Measurements from ENCODE around the gene HOXC10.
A peak's percentile ranks its signal among the peaks of the same experiment; 100 is the strongest.

HOXC10 gene

DNA sequence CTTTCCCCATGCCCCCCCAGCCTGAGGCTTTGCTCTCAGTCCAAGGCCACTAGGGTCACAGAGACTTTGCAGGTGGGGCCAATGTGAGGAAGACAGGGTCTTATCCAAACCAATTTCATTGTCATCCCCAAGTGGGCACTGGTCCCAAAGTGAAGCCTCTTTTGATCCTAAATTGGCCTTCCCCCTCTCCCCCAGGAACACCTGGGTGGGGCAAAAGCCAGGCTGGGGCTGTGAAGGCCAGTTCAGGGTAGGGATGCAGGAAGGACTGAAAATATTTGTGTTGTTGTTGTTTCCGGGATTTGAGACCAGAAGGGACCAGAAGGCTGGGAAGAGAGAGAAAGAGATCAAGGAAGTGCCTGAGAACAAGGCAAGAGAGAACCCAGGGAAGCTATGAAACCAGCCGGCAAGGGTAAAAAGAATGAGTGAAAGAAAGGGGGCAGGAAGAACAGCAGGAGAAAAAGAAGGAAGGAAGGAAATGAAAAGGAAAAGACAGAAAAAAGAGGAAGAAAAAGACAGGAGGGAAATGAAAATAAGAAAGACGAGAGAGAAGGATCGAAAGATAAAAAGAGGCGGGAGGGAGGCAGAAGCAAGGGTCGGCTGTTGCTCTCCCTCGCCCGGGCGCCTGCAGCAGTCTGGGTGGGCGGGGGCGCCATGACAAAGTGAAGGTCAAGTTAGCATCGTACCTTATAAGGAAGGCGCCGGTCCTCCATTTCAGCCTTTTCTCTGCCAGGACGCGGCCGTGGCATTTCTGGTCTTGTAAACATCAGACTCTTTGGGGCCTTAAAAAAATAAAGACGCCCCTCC is 19.5 kb upstream of the HOXC10 start:
- DNase-seq: no peak

DNA sequence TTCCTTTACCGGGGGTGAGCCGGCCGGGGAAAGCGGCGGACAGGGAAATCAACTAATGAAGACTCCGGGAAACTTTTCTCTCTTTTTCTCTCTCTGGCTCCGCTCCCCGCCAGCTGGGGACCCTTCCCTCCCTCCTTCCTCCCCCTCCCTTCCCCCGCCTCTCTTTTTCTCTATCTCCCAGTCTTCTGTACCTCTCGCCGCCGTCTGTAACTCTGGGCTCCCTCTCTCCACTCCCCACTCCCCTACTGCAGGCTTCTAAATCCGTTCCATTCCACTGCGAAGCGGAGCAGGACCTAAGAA is 18.9 kb upstream of the HOXC10 start:
- DNase-seq: no peak

DNA sequence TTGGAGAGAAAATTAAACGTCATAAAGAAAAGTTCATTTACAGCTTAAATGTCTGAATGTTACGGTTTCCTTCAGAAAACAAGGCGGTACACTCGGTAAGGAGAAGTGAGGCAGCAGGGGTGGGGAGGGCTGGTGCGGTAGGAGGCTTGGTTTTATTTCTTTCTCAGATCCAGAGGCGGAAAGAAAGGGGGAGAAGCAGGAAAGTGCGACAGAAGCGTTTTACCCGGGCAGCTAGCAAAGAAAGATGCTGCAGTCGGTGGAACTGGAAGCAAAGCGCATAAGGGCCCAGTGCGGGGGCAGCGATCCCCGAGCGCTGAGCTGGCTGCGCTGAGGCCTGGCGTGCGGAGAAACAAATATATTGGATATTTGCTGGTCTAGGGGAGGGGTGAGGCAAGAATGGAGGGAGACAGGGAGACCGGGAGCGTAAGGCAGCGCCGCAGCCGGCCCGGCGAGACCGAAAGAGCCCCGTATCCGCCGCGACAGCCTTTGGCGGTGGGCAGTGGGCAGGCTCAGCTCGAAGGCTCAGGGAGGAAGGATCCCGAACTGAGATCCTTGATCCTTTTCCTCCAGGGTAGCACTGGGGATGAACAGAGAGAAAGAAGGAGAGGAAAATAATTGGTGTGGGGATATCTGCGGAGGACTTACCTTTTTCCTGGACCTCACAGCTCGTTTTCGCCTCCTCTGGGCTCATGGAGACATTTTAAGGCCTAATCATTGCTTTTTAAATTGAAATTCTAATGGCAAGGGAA is 18.4 kb upstream of the HOXC10 start:
- DNase-seq: no peak

DNA sequence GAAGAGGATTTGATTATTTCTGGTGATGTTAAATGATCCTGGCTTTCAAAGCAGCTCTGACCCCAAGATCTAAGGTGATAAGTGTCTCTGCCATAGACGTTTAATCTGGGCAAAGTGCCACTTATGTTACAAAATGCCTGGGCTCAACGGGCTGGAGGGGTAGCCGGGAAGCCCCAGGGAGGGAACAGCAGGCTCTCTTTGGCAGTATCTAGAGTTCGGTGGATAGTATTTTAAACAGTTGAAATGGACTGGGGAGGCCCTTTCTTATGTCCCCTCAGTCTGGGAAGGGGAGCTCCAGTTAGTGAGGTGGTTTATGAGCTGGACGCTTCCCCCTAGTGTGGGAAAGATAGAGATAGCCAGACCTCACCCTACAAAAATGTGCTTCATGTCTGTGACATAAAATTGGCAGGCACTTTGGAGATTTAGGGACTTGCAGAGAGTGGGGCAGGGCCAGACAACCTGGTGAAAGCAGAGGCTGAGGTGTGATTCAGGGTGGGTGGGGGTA is 17.5 kb upstream of the HOXC10 start:
- no peak for DNase-seq

DNA sequence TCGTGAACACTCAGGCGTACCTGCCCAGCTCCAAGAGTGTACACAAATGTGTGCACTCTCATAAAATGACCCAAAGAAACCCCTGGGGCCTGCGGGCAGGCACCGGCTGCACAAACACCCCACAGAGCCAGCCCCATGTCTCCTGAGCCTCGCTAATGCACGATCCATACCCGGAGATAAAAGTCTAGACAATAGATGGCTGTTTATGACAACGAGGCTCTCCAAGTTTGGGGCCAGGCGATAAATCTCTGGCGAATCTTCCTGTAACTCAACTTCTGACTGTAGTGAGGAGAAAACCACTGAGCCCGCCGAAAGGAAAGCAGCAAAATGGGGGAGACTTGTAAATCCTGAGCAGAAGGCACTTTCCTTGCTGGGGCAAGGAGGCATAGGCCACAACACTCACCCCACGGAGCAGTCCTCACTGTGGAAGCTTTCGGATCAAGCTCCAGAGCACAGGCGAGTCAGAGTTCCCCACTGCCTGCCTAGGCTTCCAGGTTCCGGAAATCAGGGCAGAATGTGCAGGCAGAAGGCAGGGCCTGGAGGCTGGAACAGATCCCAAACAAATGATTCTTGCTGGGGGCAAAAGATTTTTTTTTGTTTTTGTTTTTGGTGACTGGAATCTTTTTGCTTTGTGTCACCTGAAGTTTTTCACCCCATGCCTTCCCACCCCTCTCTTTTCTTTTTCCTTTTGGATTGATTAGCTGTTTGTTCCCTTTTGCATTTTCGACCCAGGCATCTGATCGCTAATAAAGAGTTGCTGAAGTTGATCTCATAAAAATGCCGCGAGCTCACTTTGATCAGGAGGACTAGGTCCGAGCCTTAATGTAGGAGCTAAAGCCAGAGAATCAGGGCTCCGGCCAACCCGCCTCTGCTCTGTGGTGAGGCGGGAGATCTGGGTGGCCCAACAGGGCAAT is 16.5 kb upstream of the HOXC10 start:
- DNase-seq: no peak

DNA sequence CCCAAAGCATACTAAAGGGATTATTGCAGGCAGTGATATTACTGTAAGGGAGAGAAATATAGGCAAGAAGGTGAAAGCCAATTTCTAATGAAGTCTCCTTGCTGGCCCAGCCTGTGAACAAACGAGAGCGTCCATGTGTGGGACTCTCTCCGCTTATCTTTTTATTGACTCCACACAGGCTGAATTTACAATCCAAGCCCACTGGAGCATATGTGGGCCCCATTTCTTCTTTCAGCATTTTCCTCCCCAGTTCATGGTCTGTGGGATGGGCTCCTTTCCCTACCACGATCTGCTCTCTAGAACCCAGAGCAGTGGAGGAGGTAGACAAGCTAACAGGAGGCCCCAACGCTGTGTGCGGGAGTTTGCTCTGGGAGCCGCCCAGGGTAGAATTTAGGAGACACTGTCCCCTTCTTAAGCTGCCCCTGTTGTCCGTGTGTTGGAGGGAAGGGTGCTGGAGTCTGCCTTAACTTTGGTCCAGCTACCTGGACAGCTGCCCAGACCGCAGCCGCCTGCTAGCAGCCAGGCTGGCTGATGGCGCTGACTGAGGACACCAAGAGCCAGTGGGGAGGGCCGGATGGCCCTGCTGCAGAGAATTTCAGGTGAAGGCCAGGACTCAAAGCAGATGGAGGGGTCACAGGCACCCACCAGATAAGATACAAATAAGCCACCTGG is 15.2 kb upstream of the HOXC10 start:
- no peak for DNase-seq

DNA sequence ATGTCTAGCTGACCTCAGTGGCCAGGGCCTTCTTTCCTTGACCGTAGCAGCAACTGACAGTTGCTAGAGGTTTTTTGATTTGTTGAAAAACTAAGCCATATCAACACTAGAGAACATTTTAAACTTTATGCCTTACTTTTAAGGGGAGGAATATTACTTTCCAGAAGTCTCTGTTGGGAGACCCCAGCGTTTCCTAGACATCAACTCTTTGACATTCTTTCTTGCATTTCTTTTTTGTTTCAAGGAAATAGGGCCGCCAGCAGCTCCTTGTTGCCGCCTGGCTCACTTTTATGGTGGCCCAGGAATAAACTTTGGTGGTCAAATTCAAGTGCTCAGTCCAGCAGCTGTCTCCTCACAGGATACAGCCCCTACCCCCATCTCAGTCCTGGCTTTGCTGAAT is 14.5 kb upstream of the HOXC10 start:
- DNase-seq: no peak

DNA sequence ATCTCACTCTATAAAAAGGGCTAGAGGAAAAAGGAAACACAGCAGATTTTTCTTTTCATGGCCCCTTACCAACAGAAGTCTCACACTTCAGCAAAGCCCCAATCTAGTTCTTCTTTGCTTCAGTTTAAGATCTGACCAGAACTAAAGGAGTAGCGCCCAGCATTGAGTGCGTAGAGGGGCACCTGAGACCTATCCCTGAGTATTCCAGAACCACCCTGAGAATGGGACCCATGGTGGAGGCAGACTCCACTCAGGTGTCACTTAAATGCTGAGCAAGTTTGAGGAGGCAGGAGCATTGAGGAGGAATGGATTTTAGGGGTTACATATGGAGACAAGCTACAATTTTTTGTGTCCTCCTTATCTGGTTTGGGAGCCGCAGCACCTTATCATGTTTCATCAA is 13.8 kb upstream of the HOXC10 start:
- DNase-seq: no peak

DNA sequence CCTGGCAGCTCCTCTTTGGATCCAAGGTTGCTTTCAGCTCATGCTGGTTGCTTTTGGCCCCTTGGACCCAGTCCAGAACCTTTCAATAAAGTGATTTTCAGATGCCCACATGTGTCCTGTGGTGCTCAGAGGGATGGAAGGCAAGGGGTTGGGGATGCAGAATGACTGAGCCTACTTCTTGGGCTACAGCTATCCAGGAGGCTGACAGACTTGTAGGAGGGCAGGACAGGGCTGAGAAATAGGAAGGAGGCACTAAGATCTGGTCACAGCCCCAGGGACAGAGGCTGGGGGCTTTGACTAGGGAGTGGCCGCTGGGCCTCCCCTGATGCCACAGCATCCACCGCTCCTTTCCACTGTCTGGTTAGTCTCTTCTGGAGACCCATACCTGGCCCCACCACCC is 13.3 kb upstream of the HOXC10 start:
- DNase-seq: no peak

DNA sequence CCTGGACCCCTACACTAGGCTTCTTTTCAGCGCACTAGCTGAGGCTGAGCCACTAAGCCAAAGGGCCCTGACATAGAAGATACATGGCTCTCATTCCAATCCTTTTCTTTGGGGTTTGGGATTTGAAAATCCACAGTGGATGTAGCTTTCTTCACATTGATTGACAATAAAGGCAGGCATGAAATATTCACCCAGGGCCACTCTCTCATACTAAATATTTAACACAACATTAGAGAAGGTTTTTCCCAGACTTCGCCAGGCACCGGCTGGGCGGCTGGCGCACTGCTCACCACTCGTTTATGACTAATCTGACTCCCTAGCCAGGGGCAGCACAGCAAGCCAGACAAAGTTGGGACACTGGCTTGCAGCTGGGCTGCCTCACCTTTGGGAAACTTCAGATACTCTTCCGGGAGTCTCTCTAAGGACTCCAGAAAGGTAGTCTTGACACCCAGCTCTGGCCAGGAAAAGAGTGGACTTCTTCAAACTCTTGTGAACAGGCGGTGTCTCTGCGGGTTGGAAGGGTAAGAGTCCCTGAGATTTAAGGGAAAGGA is 12.7 kb upstream of the HOXC10 start:
- no peak for DNase-seq

DNA sequence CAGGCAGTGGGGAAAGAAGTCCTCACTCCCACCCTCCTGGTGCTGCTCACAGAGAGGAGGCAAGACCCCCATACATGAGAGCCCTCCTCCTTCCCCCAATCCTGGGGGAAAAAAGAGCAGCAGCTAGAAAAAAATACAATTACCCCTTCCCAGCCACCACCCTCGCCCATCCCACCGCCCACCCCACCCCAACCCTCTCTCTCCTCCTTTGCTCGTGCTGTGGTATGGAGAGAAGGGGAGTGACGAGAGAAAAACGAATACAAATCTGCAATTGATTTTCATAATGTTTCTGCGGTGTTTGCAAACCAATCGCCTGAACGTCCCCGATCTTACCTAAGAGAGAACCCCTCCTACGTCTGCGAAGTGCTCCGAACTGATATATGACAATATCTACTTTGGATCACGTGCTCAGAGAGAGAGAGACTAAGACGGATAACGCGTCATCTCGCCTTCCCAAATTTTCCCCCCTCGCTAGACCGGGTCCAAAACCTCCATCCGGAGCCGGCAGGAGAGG is 12.2 kb upstream of the HOXC10 start, which contains the start of gene HOXC11:
TSS of gene HOXC11 (plus strand) at position 405 of the 514 bp plus-strand sequence. CDS start 116 bp downstream, outside the sequence.
- no peak for DNase-seq

DNA sequence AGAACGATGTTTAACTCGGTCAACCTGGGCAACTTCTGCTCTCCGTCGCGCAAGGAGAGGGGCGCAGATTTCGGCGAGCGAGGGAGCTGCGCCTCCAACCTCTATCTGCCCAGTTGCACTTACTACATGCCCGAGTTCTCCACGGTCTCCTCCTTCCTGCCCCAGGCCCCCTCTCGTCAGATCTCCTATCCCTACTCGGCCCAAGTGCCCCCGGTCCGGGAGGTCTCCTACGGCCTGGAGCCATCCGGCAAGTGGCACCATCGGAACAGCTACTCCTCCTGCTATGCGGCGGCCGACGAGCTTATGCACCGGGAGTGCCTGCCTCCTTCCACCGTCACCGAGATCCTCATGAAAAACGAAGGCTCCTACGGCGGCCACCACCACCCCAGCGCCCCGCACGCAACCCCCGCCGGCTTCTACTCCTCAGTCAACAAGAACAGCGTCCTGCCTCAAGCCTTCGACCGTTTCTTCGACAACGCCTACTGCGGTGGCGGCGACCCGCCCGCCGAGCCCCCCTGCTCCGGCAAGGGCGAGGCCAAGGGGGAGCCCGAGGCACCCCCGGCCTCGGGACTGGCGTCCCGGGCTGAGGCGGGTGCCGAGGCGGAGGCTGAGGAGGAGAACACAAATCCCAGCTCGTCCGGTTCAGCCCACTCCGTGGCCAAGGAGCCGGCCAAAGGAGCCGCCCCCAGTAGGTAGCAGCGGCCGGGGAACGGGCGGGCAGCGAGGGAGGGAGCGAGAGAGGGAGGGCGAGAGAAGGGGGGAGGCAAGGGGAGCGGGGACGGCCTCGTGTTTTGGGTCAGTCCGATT is 11.5 kb upstream of the HOXC10 start:
- DNase-seq: no peak

DNA sequence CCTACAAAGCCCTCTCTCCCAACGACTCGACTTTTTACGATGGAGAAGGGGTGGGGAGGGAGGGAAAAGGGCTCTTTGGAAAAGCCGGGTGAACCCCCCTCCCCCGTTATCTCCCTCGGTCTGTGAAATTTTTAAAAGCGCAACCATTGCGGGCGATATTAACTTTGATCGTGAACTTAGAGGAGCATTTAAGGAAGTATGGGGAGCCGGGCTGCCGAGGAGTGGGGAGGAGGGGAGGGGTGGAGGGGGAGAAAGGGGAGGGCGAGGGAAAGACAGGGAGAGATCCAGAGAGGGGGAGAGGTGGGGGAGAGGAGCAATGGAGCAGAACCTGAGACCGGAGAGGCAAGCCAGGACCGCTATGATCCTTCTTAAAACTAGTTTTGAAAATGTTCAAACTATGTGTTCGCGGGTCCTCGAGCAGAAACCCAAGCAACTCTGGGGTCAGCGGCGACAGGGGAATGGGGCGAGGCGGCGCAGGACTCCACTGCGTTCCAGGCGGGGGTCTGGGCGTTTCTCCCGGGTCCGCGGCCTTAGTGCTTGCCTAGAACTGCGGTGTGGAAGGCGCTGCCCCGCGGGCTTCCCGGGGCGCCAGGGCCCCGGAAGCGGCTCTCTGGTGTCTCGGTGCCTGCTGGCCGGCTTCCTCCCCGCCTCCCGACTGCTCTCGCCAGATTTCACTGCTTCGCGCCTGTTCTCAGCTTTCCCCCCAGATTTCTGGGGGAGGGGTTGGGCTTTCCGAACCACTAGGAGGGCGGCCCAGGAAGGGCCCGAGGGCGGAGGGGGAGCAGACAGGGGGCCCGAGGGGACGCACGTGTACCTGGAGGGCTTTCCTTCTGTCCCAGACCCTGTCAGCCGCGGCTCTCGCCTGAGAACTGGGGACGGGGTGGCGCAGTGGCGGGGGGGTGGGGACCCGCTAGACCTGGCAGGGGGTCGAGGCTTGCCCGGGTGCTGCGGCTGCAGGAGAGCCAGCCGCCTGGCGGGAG is 10.6 kb upstream of the HOXC10 start, which contains the start of gene HOTAIR:
TSS of gene HOTAIR (minus strand) at position 871 of the 980 bp plus-strand sequence.
- peak; percentile 44 for DNase-seq

DNA sequence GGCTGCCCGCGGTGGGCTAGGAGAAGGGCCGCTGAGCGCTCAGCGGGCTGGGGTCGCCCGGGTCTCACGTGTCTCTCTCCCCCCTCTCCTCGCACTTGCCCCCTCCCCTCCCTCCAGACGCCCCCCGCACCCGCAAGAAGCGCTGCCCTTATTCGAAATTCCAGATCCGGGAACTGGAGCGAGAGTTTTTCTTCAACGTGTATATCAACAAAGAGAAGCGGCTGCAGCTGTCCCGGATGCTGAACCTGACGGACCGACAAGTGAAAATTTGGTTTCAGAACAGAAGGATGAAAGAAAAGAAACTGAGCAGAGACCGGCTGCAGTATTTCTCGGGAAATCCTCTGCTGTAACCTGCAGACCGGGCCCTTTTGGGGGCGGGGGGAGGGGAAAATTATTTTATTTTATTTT is 9.9 kb upstream of the HOXC10 start:
- DNase-seq: no peak

DNA sequence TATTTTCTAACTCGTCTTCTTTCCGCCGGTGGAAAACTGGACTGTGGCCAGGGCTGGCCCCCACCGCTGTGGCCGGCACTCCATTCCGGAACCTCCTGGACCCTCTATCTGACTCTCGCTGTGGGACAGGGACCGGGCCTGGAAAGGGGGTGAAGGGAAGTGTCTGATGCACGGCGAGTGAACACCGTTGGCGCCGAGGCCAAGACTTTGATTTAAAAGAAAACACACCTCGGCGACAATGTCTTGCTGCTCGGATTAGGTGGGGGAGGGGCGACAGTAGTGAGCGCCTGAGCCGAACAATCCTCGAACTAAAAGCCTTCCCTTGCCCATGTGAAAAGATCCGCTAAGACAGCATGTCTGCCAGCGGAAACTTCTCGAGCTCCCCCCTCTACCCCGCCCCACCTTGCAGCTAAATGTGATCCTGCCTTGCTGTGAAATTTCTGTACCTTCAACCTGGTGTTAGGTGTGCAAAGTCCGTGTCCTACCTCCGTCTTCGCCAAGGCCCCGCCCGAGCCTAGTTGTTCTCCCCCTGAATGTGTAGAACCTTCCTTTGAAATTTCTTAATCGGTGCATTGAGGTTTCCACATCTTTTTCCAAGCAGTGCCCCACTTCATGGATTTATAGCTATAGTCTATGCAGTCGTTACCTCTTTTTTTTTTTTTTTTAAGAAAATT is 9.3 kb upstream of the HOXC10 start:
- DNase-seq: no peak

DNA sequence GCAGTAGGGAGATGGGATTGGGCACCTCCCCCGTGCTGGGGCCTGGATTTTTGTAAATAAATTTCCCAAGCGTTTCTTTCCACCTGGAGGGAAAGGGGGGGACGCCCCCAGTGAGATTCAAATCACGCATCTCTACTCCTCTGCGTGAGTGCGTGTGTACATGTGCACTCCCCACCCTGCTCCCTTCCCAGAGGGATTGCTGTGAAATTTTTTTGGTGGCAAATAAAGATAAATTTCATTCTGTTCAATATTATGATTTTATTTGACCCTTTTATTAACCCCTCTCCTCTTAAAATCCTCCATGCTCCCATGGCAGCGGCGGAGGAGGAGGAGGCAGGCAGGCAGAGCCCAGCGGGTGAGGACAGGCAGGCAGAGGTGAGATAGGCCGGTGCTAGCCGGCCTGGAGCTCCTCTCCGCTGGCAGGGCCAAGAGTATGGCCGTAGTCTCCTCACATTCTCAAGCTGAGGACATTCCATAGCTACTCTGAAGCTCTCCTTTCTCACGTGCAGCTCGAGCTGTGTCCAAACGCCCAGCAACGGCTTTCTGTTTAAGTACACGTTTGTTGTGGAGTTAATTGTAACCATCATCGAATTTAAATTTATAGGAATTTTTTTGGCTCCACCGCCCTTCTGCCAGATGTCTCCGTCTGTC is 8.6 kb upstream of the HOXC10 start:
- DNase-seq: no peak

DNA sequence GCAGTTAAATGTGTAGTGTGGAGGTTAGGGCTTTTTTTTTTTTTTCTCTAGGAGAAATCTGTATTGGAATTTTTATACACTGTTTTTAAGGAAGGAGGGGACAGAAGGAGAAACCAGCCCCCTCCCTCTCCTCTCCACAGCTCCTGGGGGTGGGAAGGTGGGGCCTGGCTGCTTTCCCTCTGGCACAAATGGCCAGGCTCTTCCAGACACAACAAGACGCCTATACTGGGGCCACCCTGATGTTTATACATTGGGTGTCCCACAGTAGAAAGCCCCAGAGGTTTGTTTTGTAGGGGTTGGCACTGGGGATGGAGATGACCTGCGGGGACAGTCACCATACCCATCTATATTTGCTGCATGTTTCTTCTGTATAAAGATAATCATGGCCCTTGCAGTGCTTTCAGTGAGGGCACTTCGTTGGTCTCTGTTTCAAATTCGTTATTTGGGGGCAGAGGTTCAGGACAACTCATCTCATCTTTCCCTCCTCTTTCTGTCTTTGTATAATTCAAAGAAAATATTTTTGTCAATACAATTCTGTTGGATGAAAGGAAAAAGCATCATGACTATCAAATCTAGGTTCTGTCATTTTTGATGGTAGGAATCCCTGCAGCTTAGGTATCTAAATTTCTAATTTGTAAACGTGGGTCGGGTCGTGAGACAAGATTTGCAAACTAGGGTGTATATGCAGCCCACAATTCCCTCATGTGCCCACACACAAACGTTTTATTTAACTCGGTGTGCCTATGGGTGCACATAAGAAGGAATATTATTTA is 7.9 kb upstream of the HOXC10 start:
- DNase-seq: no peak

All from NCI-H1092 (cell line).